ENCODE data around the gene TDO2.
"Not testable (repeated sequence)": the region's sequence is repeated elsewhere in the genome, so short reads cannot be mapped to it uniquely, and the experiment has no call there.

Gene TDO2

DNA sequence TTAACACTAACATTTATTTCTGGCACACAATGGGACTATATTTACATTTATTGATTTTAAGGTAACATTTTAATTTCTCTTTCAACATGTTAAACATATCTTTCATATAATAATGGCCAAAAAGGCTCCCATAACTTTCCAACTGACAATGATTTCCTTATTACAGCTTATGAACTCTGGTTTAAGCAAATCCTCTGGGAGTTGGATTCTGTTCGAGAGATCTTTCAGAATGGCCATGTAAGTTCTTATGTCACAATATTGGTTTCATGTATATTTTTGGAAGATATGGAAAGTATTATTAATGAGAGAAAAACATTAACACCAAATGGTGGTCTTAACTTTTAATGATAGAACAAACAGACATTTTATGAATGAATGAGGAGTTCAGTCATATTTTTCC lies 4.1 kb downstream of the TDO2 start:
- no peak for DNase-seq (ENCODE audit: low read depth in 2 of 2)

GRCh38 chr4:155908187-155909139 lies 5.0 kb downstream of the TDO2 start:
- DNase-seq (ENCODE audit: low read depth in 2 of 2), result no peak

- no peak for DNase-seq (ENCODE audit: low read depth in 2 of 2)
These were observed 6.2 kb downstream of the TDO2 start for GRCh38 chr4:155909615-155910226.

DNA sequence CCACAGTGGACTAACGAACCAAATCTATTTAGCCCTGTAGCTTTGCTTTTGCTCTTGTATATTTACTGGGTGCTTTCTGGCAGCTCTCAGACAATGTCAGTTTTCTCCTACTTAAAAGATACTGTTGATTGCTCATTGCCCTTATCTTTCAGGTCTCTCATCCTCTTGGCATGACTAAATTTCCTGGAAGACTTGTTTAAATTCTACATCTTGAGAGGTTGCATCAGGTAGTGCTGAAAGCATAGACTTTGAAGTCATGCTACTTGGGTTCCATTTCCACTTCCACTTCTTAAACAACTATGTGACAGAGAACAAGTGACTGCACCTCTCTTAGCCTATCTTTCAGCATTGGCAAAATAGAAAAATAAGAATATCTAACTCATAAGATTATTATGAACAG lies 8.4 kb downstream of the TDO2 start:
- DNase-seq (ENCODE audit: low read depth in 2 of 2), result no peak

- DNase-seq (ENCODE audit: low read depth in 2 of 2), result no peak
These were observed 11.3 kb downstream of the TDO2 start for GRCh38 chr4:155914782-155915181.

DNA sequence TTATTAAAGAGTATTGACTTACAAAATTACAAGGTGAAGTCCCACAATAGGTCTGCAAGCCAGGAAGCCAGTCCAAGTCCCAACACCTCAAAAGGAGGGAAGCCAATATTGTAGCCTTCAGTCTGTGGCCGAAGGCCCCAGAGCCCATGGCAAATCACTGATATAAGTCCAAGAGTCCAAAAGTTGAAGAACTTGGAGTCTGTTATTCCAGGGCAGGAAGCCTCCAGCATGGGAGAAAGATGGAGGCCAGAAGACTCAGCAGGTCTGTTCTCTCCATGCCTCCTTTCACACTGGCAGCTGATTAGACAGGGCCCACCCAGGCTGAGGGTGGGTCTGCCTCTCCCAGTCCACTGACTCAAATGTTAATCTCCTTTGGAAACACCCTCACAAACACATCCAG lies 18.1 kb downstream of the TDO2 start:
- DNase-seq (ENCODE audit: low read depth in 2 of 2), result no peak

DNA sequence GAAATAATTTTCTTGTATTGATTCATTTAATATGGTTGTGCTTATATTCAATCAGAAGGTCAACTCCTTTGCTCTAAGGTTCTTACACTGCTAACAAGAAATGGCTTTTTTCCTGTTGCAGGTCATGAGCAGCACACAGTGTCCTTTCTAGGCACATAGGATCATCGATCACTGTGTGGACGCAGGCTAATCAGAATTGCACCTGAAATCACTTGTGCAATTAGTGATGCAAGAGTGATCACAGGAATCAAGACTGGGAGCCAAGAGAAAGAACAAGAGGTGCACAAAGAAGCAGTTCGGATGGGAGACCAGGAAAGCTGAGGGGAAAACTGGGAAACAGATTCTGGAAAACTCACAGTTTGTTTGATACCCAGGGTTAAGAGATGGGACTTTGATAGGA lies 21.1 kb downstream of the TDO2 start:
- no peak for DNase-seq (ENCODE audit: low read depth in 2 of 2)

DNA sequence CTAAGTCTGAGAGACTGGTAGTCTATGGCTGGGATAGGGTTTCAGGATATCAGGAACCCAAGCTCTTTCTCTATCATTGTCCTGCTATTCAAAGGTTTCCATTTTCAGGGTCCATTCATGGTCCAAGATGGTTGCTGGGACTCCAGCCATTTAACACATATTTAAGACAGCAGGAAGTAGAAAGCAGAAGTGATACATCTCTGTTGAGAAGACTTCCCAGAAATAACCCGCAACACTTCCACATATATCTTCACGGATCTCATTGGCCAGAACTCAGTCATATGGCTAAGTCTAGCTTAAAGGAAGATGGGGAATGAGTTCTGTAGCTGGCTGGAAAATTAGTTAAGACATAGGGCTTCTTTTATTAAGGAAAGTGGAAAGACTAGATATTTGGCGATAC lies 26.3 kb downstream of the TDO2 start:
- DNase-seq (ENCODE audit: low read depth in 2 of 2), result no peak

DNA sequence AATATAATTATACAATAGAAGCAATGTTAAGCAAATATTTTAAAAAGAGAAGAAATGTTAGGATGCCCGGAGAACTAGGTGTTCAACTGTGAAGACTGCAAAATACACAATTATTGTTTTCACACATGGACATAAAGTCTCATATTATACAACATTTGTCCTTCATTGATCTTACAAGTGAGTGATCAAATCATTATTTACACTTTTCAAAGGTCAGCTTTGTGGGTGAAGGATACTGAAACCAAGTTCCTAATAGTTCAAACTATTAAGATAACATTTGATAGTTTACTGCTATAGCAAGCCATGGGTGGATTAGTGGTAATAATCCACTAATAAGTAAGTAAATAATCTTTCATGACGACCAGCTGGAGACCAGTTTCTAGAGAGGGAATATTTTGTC lies 26.8 kb downstream of the TDO2 start:
- DNase-seq (ENCODE audit: low read depth in 2 of 2), result no peak

GRCh38 chr4:155931634-155932033 lies 28.1 kb downstream of the TDO2 start:
- DNase-seq (ENCODE audit: low read depth in 2 of 2), result no peak

GRCh38 chr4:155934634-155935033 lies 31.1 kb downstream of the TDO2 start:
- not testable (repeated sequence) for DNase-seq (ENCODE audit: low read depth in 2 of 2)

DNA sequence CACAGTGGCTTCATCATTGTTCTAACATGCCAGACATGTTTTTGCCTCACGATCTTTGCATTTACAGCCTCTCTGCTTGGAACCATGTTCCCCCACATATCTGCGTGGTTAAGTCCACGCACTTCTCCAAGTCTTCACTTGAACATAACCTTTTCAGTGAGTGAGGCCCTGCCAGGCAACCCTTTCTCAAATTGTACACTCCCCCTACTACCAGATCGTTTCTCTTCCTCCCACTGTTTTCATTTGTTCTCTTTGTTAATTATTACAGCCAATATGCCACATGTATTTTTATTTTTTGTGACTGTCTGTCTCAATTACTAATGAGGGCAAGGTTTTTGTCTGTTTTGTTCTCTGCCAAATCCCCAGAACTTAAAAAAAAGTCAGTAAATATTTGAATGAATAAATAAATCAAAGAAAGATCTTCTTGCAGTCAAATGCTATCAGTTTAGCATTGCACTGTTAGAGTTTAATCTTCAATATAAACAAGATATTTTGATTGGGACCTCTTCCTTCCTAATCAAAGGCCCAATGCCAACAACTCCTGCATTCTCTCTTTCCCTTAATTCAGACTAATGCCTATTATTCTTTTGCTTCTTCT lies 32.0 kb downstream of the TDO2 start:
- no peak for DNase-seq (ENCODE audit: low read depth in 2 of 2)

- no peak for DNase-seq (ENCODE audit: low read depth in 2 of 2)
These were observed 37.7 kb downstream of the TDO2 start for GRCh38 chr4:155941085-155941790.

DNA sequence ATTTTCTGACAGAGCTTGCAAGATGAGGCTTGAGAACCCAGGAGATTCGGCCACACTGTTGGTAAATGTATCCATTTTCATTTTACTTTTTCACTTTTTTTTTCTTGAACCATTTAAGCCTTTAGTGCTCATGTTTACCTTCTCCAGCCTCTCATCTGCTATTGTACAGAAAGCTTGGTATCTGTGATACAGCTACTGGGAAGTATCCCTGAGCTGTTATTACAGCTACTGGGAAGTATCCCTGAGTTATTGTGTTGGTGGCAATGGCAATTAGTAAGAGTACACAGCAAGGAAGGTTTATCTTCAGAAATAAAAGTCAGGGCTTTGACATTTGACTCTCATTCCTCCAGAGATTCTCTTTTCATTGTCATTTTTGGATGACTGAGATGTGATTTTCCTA lies 38.3 kb downstream of the TDO2 start:
- no peak for DNase-seq (ENCODE audit: low read depth in 2 of 2)

- DNase-seq (ENCODE audit: low read depth in 2 of 2), result no peak
These were observed 40.3 kb downstream of the TDO2 start for GRCh38 chr4:155943605-155944291.

DNA sequence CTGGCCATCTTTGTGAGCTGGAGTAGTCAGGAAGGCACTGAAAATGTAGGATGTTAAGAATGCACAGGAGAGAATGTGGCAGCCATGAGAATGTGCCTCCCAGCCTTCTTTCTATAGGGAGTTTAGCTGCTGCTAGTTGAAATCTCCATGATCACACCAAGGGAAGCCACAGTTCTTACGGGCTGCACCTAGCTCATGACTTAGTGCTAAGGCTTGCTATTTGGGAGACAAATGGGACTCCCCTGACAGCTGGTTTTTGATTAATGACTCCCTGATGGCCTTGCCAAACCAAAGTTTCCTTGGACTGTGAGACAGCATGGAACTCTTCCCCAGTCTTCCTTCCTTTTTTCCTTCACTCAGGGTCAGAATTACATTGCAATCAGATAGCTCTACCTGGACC lies 41.0 kb downstream of the TDO2 start:
- no peak for DNase-seq (ENCODE audit: low read depth in 2 of 2)

DNA sequence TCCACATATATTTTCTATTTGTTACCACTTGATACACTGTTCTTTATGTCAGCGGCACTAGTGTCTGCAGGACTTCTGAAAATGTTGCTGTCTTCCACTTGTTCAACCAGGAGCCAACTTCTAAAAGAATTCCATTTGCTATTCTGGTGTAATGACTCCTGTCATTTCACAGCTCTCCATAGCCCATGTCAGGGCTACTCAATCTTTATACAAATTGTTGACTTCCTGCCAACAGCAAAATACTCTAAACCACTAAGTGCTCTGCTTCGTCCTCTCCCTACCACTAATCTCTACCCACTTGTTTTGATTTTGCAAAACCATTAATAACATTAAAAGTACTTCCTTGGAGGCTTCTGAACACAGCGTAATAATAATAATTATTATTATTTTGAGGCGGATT lies 43.0 kb downstream of the TDO2 start:
- peak; percentile 42 to 51 for DNase-seq (ENCODE audit: low read depth in 2 of 2)

GRCh38 chr4:155948541-155948940 lies 45.0 kb downstream of the TDO2 start:
- DNase-seq (ENCODE audit: low read depth in 2 of 2), result peak in 1 of 2 experiments; percentile 13

GRCh38 chr4:155950461-155950860 lies 47.0 kb downstream of the TDO2 start:
- DNase-seq (ENCODE audit: low read depth in 2 of 2), result no peak

GRCh38 chr4:155952501-155952901 lies 49.0 kb downstream of the TDO2 start:
- peak in 1 of 2 experiments; percentile 40 for DNase-seq (ENCODE audit: low read depth in 2 of 2)
